CD1c-positive myeloid dendritic cell (primary cell): Measurements from ENCODE around the gene HSBP1.

Experiments used
- DNase-seq: peaks from one replicate; pipeline ENCODE4 v3.0.0-alpha.2; 2016; ENCODE audit errors: extremely low spot score

HSBP1 gene

DNA sequence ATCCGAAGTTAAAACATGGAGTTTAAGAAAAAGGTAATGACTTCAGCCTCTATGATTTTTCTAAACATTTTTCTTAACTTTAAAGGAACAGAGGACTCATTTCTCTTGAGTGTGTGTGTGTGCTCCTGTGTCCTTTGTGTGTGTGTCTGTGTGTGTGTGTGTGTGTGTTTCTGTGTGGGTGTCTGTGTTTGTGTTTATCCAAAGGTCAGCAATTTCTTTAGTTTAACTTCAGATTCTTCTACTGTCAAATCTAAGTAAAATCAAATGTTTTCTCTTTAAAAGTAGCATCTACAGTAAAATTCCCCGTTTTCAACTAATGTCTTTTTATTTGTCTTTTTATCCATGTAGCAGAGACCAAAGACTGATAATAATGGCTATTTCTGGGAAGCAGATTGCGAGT lies 31.8 kb downstream of the HSBP1 start:
- DNase-seq = no peak

DNA sequence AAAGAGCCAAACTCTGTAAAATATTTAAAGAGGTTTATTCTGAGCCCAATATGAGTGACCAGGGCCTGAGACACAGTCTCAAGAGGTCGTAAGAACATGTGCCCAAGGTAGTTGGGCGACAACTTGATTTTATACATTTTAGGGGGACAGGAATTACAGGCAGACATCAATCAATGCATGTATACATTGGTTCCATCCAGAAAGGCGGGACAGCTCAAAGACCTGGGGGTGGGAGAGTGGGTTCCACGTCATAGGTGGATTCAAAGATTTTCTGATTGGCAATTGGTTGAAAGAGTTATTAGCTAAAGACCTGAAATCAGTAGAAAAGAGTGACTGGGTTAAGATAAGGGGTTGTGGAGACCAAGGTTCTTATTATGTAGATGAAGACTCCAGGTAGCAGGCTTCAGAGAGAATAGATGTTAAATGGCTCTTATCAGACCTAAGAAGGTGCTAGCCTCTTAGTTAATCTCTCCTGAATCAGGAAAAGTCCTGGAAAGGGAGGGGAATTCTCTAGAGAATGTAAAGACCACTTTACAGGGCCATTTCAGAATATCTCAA lies 32.4 kb downstream of the HSBP1 start:
- DNase-seq = no peak

DNA sequence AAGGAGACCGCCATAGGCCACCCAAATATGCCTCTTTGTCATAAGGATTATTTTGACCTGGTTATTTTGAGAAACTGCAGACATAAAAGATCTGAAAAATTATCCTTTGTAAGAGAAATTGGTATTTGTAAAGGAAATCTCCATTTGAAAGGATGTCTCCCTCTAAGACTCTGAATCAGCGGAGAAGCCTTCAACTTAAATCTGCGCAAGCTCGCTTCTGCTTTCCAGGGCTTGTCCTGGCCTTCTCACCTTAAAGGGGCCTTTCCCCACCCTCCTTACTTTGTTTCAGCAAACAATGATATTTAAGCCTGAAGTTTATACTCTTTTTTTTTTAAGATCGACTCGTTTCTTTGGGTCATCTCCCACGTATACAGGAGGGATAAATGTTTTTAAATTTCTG lies 34.5 kb downstream of the HSBP1 start:
- DNase-seq = no peak

DNA sequence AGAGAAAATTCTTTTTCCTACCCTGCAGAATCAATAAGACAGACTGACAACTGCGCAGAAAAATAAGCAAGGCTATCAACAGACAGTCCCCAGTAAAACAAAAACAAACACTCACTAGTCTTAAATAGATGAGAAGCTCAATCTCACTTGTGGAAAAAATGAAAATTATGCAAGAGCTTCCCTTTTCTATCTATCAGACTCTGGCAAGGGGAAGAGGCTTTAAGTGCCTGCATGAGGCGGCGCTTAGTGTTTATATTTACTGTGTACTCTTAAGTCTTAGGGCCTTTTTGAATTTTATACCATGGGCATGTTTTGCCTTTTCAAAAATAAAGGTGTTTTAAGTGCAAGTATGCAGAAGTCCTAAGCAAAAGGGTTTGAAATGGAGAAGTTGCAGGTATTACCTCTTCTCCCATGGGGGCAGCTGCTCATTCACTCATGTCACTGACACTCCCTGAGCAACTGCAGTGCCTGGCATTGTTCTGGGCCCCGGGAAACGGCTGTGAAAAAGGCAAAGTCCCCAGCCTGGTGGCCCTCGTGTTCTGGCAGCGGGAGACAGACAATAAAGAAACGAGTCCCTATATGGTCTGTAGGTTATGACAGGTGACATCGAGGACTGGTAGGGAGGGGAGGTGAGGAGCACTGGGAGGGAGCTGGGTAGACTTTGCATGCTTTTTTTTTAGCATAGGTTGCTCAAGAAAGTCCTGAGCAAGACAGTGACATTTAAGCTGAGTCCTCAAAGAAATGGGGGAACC lies 35.2 kb downstream of the HSBP1 start:
- peak; percentile 59 for DNase-seq

DNA sequence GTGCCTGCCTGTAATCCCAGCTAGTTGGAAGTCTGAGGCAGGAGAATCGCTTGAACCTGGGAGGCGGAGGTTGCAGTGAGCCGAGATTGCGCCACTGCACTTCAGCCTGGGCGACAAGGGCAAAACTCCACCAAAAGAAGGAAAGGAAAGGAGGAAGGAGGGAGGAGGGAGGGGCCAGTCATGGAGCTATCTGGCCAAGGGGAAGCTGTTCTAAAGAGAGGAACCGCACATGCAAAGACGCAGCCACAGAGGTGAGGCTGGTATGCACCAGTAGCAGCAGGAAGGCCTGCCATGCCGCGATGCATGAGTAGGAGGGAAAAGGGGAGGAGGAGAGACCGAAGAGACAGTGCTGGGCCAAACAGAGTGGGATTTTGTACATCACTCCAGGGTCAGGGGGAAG lies 35.9 kb downstream of the HSBP1 start:
- peak; percentile 41 for DNase-seq

DNA sequence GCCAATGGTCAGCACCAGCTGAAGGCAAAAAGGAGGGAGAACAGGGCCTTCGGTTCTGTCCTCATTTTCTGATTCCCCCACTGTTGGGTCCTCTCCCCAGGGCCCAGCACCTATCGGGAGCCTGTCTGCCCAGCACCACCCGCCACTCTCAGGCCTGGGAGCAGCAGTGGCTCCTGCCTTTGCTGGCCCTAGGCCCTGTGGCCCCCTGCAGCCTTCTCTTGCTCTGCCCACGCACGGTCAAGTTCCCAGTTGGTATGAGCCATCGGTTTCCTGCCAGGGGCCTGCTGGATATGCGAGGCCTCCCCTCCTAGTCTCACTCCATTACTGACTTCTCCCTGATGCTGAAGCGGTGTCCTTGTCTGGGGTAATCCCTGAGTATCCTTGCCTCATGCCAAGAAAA lies 37.5 kb downstream of the HSBP1 start:
- DNase-seq = no peak

DNA sequence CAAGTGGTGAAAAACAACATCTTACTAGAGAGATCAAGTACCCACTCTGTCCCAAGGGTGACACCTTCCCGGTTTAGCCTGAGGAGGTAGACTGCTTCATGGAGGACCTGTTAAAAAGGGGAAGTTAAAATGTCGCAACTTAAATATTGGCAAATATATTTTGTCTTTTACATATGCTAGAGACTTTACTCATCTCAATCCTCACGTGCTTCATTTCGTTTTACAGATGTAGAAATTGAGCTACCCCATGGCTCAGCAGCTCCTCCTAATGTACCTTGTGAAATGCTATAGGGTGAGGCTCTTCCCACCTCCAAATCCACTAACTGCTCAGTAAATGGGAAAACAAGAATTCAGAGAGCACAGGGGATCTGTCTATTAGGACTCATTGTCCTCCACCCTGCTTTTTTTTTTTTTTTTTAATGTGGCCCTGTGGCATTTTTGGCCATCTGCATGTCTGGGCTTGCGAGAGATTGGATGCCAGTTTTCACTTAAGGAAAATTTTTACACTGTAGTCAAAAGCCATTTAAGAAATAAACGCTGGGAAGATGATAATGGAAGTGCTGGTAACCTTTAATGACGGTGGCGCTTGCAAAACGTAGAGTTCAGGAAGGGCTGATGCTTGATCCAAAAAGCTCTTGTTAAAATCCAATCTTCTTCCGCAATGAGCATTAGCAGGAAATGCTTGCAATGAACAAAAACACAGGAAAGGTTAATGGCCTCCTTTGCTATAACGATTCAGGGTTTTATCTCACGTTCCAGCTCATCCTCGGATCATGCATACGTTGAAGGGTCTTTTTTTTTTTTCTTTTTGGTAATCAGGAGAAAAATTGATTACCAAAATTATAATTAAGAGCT lies 39.8 kb downstream of the HSBP1 start:
- DNase-seq = peak; percentile 91

DNA sequence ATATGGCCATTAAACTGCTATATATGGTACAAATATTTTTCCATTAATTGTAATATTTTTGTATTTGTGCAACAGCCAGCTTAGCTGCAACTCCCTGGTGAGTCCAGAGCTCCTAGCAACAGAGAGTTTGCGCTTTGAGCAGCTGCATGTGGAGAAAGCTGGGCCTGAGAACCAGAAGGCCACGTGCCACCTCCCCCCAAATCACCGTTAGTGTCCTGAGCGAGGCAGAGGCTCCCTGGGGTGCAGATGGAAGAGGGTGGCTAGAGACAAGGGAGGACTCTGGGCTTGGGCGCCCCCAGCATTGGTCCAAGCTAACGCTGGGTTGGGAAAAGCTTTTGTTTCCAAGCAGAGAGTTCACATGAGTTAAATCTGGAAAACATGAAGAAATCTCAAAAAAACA lies 41.6 kb downstream of the HSBP1 start:
- DNase-seq = no peak

DNA sequence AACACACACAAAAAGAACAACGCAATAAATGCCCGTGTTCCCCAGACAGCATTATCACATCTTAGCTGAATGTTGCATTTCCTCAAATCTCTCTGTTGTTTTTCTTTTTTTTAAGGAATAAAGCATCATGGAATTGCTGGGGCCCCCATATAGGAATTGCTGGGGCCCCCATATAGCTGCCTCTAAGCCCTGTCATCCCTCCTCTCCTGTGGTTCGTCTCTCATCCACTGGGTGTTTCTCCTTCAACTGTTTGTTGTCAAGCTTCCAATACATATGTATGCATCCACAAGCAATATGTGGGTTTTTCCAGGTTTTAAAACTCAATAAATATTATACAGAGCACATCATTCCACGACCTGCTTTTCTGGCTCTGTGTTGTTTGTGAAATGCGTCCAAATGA lies 43.2 kb downstream of the HSBP1 start:
- DNase-seq = no peak

DNA sequence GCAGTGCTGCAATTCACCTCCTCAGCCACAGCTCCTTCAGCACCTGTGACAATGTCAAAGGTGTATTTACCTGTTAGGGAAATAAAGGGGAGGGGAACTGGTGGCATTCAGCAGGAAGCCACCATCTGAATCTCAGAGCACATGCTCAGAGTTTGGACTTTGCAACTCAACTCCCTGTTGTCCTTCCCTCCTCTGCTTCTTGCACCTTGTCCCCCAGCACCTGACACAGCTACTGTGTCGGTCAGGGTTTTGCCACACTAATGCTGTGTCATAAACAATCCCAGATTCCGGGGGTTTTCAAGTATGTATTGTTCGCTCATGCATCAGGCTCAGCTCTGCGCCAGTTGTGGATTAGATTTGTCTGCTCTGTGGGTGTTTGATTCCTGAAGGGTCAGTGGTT lies 43.7 kb downstream of the HSBP1 start:
- no peak for DNase-seq

DNA sequence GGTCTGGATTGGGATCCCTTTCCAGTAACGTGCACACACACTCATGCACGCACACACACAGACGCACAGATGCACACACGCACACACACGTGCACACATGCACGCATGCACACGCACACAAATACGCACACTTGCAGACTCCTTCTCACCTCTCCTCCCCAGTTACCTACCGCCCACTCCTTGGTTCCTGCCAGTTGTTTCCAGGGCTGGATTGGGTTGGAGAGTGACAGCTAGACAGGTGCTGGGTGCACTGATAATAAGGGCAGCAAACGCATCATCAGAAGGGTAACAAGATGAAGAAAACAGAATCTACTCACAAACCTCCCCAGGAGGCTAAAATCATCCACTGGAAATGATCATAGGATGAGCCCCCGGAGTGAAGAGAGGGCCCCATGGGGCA lies 45.0 kb downstream of the HSBP1 start:
- DNase-seq = no peak

DNA sequence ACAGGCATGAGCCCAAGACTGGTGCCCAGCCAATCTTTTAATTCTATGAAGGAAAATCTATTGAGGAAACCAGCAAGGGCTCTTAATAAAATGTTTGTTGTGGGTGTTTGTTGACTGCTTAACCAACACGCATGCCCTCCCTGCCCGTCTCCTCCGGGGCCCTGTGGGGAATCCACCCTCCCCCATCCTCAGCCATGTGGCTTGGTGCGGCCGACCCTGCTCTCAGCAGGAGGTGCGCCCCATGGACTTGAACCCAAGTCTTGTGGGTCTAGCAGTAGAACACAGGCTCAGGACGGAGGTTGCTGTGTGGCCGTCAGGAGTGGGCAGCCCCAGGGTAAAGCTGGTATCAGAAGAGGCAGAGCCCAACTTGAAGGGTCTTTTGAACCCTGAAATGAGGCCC lies 46.1 kb downstream of the HSBP1 start:
- DNase-seq = no peak

DNA sequence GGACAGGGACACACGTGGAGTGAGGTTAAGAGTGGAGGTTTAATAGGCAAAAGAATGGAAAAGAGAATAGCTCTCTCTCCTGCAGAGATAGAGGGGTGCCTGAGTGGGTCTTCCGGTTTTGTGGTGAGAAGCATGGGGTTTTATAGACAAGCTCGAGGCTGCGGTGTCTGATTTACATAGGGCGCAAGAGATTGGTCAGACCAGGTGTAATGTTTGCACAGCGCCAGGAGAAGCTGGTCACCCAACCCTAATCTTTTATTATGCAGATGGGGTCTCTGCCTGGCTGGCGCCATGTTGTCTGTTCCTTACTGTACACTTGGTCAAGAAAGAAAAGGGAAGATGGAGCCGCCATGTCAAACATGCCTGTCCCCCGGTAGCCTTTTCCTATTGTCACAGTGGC lies 46.6 kb downstream of the HSBP1 start:
- no peak for DNase-seq

DNA sequence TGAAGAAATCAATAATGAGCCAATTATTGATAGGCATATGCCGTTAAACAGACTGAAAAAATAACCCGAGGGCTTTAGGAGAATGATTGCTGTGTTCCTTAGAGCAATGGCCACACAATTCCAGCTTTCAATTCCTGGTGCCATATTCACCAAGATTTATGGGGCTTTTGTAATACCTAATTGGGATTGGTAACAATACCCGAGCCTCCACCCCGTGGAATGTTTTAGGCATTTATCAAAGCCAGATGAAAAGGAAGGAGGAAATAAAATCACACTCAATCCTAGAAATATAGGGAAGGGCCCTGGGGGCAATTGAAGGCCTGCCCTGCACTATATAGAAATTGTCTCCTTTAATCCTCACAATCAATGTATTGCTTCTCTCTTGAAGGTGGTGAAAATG lies 49.0 kb downstream of the HSBP1 start:
- DNase-seq = no peak

DNA sequence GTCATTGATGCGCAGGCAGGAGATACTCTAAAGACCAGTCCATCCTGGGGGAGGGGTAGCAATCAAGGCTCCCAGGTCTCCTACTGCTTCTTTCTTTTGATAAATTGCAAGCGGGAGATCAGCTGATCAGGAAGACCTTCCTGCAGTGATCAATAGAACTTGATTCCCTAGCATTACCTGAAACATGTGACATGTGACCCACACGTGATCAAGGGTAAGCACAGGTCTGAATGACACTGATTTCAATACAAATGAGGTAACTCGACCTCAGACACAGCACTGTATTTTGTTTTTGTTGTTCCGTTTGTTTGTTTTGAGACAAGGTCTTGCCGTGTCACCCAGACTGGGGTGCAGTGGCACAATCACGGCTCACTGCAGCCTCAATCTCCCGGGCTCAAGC lies 51.5 kb downstream of the HSBP1 start:
- no peak for DNase-seq

DNA sequence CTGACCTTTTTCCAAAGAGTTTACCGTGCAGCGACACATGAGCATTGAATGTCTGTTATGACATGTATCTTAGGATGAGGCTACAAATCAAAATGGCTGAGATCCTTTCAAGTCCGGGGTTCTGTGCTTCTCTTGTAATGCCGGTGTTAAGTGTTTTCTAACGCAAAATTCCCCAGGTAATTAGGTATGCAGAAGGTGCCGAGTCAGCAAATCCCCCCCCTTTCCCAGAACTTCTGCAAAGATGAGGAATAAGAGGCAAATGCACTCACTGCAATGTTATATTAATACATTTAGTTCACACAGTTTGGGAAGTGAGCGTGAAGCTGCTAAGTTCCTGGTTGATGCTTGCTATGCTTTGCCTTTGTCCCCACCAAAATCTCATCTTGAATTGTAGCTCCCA lies 54.9 kb downstream of the HSBP1 start:
- DNase-seq = no peak

DNA sequence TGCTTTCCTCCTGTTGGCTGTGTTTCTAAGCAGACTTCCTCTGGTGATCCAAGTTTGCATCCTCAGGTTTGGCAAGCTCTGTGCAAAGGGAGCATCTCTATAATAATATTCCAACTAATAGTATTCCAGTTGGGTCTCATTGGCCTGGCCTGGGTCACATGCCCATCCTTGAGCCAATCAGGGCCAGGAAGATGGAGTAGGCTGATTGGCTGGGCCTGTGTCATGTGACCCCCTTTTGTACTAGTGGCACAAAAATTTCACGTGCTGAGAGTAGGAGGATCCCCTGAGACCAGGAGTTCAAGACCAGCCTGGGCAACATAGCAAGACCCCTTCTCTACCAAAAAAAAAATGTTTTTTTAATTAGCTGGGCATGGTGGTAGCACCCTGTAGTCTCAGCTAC lies 55.9 kb downstream of the HSBP1 start:
- no peak for DNase-seq
